HG03060 (cell line): ENCODE measurements around the gene MRPS2.

ENCODE experiments used
- ATAC-seq: cut with Tn5 transposase; IDR thresholded peaks from one replicate; pipeline ENCODE4 v1.9.1; 2021; ENCODE audit warnings: low read depth, moderate number of reproducible peaks; ENCODE audit not compliant: unreplicated experiment

The MRPS2 gene

DNA sequence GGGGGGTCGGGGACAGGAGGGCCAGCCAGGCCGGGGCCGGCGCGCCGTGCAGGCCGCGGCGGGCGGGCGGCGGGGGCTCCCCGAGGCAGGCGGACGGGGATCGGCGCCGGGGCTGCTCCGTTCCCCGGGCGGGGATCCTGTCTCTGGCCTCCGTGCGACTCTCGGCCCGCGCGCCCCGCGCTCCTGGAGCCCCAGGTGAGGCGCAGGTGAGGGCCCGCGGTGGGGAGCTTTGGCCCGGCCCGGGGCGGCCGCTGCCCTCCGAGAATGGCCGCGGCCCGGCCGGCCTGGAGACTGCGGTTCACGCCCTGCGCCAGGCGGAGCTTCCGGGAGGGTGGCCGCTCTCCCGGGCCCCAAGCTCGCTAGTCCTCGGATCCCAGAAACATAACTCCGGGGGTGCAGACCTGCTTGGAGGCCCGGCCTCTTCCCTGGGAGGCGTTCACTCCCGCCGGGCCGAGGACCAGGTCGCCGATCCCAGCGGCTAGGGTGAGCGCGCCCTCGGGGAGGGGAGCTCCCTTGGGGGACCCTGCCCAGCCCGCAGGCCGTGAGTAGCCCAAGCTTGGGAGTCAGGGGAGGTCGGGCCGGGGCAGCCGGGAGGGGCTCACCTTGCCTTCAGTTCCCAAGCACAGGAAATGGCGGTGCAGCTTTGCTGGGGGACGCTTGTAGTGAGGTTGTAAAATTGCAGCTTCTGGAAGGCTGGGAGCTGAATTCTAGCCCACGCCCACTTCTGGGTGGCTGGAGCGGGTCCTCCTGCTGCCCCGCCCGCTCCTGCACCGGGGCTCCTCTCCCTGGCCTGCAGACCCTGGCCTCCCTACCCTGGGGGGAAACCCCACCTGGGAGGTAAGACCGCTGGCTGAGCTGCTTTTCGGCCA lies 20.2 kb upstream of the MRPS2 start:
- no peak for ATAC-seq

DNA sequence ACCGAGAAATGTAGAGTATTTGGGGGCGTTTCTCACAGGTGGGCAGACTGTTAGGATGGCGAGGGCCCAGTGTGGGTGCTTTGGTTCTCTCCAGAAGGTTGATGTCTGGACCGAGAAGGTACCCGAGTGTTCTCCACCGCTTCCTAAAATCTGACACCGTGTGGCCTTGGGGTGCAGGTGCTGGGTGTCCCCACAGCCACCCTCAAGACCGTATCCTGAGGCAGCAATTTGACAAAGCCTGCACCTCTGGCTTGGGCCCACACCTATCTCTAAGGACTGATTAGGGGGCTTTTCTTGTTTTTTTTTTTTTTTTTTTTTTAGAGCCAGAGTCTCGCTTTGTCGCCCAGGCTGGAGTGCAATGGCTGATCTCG lies 19.6 kb upstream of the MRPS2 start:
- no peak for ATAC-seq

DNA sequence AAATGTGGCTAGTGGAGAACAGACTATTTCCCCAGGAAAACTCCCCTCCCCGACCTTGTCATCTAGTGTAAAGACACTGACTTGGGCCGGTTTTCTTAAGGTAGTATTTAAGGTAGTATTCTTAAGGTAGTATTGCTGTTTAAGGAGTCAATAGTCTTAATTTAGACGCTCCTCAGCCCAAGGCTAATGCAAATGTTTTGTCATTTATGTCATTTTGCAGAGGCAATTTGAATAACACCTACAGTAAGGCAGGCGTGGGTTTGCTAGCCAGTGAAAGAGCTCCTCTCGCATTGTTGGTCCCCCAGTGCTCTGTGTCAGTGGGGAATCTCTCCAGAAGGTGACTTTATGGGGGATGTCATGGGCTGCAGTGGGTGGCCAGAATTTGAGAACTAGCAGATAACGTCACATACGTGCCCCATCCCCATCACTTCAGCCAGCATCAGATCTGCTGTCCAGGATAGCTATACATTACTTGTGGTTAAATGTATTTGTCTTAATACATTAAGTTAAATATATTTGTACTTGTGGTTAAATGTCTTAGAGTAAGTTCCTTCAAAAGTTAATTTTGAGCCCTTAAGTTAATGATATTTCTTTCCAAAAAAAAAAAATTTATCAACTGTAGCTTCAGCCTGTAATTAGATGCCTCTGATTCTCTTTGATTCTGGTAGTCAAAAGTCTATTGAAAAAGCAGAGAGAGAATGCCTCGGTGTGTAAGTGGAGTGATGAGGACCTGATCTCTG lies 18.3 kb upstream of the MRPS2 start:
- ATAC-seq = no peak

DNA sequence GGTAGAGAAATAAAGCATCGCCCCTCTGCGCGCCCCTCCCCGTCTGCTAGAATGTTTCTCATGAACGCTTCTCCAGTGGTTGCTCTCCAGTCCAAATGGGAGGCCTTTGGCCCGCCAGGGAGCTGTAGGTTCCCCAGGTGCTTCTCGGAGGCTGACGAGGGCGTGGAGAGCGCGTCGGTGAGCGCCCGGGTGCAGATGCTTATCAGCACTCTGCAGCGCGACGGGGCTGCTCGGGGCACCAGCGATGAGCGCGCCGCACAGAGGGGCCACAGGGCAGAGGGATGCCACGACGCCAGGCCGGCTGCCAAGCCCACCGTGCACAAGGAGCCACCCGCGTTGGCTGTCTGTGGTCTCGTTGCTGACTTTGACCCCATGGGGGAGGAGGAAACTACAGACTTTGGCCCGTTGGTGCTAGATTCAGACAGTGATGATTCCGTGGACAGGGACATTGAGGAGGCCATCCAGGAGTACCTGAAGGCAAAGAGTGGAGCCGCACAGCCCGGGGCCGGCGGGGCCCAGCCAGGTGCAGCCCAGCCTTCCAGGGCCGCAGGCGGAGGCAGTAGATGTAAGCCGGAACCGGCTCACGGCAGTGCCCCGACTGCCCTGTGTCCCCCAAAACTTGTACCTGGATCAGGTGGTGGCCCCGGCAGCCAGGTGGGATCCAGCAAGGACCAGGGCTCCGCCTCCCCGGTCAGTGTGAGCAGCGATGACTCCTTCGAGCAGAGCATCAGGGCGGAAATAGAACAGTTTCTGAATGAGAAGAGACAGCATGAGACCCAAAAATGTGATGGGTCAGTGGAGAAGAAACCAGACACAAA lies 15.8 kb upstream of the MRPS2 start:
- ATAC-seq = no peak

DNA sequence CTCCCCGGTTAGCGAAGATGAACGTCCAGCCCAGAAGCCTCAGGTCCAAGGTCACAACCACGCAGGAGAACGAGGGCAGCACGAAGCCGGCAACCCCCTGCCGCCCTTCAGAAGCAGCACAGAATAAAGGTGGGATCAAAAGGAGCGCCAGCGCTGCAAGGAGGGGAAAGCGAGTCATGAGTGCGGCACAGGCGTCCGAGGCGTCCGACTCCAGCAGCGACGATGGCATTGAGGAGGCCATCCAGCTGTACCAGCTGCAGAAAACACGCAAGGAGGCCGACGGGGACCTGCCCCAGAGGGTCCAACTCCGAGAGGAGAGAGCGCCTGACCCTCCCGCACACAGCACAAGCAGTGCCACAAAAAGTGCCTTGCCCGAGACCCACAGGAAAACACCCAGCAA lies 15.1 kb upstream of the MRPS2 start:
- ATAC-seq = no peak

DNA sequence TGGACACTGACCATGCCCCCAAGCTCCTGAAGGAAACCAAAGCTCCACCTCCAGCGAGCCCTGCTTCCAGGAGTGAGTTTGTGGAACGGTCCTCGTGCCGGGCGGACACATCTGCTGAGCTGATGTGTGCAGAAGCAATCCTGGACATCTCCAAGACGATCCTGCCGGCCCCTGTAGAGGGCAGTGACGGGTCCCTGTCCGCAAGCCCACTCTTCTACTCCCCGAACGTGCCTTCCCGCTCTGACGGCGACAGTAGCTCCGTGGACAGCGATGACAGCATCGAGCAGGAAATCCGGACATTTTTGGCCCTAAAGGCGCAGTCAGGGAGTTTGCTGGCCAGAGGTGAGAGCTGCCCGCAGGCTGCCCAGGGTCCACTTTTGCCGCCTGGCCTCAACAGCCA lies 14.7 kb upstream of the MRPS2 start:
- no peak for ATAC-seq

DNA sequence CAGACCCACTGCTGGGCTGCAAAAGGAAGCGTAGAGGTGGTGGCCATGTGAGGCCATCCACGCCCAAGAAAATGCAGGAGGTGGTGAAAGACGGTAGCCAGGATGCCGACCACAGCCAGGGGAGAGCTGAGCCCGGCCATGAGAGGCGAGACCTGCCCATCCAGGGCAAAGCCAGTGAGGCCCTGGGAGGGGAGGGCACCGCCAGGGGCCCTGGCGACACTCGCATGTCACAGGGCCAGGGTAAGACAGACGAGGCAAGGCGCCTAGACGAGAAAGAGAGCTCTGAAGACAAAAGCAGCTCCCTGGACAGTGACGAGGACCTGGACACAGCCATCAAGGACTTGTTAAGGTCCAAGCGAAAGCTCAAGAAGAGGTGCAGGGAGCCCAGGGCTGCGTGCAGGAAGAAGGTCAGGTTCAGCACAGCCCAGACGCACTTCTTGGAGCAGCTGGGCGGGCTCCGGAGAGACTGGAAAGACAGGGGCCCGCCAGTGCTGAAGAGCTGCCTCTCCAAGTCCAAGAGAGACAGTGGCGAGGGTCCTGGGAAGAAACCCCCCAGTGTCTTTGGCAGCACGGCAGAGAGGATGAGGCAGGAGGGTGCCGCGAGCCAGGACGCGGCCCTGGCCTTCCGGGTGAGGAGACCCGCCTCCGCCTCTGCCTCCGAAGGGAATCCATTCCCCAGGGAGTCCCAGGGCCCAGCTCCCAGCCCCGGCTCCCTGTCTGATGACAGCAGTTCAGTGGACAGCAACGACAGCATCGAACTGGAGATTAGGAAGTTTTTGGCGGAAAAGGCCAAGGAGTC lies 14.0 kb upstream of the MRPS2 start:
- ATAC-seq = no peak

DNA sequence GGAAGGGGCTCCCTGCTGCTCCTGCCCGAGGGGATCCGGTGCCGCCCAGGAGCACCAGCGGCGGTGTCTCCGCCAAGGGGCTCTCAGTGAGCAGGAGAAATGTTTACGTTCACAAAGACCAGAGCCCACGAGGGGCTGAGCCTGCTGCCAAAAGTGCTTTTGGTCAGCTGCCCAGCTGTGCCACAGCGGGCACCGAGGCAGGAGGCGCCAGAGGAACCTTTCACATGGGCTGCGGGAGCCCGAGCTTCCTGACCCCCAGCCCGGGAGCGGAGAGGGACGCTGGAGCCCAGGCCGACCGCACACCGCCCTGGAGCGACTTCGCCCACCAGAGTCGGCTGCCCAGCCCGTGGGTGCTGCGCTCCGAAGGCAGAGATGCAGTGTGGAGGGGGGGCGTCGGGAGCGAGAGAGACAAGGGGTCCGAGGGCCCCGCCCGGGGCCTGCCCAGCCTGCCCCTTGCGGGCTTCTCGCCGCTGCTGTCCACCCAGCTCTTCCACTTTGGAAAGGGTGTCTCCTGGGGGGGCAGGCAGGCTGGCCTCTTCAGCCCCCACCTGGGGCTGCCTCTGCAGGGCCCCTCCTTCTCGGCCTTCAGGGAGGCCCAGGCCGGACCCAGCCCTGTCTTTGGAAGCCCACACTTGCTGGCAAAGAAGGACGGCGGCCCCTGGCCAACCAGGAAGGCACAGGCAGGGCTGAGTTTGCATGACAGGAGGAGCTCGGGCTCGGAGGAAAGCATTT lies 13.0 kb upstream of the MRPS2 start:
- ATAC-seq = no peak

DNA sequence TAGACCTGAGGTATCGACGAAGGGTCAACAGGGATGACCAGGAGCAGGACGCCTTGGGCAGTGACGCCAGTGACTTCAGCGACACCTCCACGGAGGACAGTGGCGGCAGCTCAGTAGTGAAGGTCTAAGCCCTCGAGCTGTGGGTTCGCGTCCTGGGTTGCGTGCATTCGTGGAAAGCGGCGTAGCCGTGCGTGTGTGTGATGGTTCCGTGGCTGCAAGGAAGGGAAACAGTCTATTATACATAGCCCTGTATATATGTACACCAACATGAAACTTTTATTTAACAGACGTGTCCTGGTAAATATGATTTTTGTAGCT lies 12.5 kb upstream of the MRPS2 start:
- no peak for ATAC-seq

DNA sequence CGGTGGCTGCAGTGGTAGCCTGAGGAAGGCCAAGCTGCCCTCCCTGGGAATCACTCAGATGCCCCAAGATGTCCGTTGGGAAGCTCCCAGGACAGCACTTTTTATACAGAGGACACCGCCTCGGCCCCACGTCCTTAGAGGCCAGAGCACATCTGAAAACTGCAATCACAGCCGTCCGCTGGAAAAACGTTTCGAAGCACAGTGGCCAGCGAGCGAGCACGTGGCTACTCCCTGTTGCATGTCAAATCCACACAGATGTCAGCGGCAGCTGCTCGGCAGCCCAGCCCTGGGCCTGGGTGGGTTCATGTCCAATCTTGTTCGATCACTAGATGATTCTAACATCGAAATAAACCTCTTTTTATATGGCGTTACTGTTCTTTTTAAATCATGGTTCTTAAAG lies 12.0 kb upstream of the MRPS2 start:
- no peak for ATAC-seq

DNA sequence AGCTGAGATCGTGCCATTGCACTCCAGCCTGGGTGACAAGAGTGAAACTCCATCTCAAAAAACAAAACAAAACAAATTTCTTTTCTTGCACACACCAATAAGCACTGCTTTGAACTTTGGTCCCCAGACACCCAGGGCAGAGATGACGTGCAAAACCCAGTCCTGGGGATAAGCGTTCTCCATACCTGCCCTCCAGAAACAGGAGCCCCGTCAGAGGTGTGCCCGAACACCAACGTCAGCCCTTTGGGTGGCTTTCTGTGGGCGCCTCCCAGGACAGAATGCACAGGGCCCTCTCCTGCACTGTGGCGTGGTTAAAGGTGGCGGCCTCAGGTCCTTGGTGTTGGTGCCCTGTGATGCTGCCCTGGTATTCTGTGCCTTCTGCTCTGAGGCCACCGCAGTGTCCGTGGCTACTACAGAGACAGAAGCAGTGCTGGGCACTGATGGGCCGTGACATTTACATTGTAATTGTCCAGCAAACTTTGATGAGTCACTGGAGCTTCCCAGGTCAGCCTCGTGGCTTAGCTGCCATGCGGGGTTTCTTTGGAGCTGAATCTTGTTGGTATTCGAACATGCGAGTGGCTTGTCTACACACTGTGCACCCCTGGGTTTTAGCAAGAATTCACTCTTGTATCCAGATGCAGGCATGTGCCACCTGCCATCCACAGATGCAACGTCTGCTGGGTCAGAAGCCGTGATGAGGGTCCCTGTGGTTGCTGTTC lies 11.1 kb upstream of the MRPS2 start:
- no peak for ATAC-seq

DNA sequence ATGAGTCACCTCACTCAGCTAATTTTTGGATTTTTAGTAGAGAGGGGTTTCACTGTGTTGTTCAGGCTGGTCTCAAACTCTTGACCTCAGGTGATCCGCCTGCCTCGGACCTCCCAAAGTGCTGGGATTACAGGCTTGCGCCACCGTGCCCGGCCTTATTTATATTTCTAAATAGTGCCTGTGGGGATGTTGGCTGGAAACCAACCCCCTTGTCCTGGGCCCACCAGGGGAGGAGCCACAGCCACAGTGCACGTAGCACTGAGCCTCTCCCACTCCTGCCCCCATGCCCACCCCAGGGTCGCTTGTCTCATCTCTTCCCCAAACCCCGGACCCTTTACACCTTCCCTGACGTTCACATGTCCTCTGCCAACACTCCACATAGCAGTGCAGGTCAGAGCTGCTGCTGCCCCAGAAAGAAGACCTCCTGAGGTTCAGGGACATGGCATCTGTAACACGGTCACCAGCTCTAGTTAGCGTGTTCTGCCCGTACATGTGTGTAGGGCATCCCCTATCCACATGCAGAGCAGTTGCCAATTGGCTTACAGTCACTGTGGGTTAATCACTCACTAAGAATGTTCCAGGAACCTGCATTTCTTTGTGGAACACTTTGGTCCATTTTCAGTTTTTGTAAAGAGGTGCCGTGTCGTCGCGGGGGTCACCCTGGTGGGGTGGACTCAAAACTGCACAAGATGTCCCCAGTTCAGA lies 10.2 kb upstream of the MRPS2 start:
- ATAC-seq = no peak

DNA sequence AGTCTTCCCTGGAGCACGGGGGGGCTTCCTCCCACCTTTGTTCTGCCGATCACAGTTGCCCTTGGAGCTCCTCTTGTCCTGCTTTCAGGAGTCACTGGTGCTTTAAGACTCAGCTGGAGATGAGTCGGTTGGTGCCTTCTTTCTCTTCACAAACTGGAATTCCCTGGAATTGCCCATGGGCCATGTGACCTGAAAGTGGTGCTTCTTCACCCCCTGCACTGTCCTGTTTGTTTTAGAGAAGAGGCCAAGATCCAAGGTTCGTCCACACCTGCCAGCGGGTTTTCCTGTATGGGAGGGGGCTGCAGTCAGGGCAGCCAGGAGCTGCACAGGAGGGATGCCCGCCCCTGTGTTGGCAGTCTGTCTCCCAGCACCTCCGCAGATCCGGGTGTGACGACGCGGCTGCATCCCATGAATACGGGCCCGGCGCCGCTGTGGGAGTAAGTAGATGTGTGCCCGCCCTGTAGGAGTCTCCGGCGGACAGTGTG lies 9.5 kb upstream of the MRPS2 start:
- ATAC-seq = no peak

DNA sequence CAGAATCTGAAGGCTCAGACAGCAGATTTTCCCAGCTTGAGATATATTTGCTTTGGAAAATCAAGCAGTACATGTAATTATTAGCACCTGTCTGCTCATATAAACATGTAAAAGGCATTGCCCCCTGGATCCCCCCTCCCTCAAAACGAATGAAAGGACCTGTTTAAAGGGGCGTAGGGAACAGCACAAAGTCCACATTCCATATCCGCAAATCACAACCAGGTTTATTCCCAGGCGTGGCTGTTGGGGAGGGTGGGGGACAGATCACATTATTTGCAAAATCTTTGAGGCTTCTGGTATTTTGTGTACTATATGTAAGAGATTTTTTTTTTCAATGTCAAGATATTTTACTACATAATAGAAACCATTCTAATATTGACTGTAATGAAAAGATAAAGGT lies 8.7 kb upstream of the MRPS2 start:
- ATAC-seq = no peak

DNA sequence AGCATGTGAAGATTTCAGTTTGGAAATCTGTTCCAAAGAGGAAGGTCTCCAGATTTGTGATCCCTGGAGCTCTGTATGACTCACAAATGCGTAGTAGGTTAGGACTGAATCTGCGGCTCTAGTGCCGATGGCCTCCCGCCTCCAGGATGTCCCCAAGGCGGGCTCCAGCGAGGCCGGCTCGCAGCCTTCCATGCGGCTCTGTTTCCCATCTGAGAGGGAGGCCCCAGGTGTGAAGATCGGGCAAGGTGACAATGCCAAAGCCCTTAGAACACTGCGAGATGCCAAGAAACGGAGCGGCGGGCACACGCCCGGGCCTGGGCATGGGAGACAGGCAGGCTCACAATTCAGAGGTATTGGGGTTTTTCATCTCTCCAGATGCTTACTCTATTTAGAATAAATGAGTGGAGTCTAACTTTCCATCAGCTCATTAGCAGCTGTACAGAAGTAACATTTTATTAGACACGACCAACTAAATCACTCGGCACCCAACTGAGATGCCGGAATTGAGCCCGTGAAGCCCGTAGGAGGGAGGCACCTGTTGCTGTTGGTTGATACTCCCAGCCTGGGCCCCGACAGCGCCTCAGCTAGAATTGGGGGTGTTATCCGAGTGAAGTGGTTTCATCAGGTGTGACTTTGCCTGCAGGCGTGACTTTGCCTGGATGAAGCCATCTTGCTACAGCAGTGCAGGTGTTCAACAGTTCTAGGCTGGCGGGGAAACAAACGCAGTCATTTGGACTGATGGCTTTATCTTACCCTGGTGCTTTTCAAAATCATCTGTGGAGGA lies 7.4 kb upstream of the MRPS2 start:
- no peak for ATAC-seq

DNA sequence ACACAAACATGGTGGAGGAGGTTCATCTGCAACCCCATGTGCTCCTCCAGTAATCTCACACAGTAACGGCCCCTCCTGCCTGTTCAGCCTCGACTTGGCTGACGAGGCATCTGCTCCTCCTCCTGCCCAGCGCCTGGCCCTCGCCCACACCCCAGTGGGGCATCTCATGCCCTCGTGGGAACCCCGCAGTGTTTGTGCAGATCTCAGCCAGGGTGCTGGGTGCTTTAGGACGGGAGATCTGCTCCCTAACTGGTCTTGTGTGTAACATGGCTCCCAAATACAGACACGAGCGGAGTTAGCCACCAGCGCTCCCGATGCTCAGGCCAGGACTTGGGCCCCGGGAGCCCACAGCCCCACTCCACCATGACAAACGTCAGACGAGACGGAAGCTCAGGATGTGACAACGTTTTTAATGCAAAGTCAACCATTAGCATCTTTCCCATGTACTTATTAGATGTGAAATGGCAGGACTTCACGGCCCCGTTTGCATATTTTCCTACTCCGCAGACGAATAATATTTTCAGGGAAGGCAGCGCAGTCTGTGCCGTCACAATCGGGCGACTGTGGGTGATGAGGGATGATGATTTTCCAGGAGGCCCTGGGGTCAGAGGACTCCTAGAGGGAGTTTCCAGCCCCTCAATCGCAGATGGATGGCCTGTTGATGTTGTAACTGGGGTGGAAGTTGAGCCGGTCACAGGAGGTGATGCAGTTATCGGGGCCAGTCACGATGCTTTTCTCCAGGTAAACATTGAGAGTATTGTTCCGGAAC lies 5.5 kb upstream of the MRPS2 start:
- ATAC-seq = no peak
